ENCODE results near the gene ENOX1. TPM values are rescaled to one million over a fixed set of nuclear protein-coding genes. Genes with fewer than 3 reads are reported as not detected.
A peak's percentile ranks its signal among the peaks of the same experiment; 100 is the strongest.

The ENOX1 gene
- total and polyA plus RNA-seq, 4 donors, result 0.33 to 7.7 (median 1.1) TPM

DNA sequence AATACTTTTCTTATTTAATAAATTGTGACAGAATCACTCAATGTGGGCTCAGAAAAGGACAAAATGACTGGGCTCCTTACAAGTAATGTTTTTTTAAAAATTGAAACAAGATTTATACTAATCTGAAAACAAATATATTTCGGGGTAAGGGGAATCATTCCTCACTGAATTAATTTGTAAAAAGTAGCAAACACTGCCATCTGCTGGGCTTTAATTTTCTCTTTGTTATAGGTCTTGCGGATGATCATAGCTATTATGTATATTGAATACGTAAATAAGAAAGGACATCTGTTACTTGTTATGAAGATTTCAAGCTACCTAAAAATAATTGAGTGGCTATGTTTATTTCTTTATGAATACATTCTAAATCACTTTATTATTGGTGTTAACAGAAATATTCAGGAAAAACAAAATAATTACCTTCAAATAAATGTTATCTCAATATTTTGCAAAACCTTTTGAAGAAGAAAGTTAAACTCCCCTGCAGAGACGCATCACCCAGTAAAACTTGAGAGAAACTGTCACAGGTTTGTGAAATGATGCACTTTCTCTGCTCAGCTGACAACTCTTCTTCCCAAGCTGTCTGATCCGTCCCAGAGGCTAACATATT, 17.8 kb upstream of the ENOX1 start:
- 24 to 33% methylated on average over 5 of the region's 5 CpGs for WGBS, 2 donors
- DNase-seq, result peak in 2 of 3 donors; percentile 88 to 89

DNA sequence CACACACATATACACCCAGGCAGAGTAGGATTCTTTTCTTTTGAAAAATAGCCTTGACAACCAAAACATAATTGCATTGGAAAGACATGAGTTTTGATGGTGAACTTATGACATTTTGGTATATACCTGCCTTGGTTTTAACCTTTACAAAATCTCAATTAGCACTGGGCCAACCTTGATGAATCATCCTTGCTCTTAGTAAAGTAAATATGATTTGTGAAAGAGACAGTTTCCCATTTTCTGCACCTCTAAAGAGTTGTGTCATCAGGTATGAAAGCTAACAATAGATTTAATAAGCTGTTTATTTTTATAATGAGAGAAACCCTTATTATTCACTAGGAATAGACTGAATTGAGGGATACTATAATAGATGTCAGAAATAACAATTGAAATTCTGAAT, 15.7 kb upstream of the ENOX1 start:
- H3K9me3 ChIP-seq (ENCODE audit: control insufficient read depth in 4 of 4, insufficient read depth in 3 of 4, low read length in 3 of 4), result no peaks in the 10 kb centered on the region
- no peak overlapping the region for H3K27ac ChIP-seq (ENCODE audit: low read depth in 1 of 2, low read length in 1 of 2)
- ATAC-seq (ENCODE audit: insufficient read depth, low FRiP score), result no peak

More for the DNA sequence above, 17.8 kb upstream of the ENOX1 start:
- Histone ChIP-seq H3K9ac (ENCODE audit: insufficient read depth in 1 of 2, low read length in 2 of 2) (no peak overlapping the region), H3K36me3 (ENCODE audit: control insufficient read depth in 4 of 4, insufficient read depth in 4 of 4, low read length in 4 of 4) (no peaks in the 10 kb centered on the region), H3K4me3 (no peak overlapping the region), H3K27me3 (ENCODE audit: control insufficient read depth in 3 of 3, insufficient read depth in 3 of 3, low read length in 2 of 3) (no peaks in the 10 kb centered on the region), H3K4me1 (ENCODE audit: control insufficient read depth in 5 of 5, insufficient read depth in 5 of 5, low read length in 5 of 5) (peaks cover 0 to 2% (median 0%) of the 10 kb centered on the region in 5 donors), H3K9me3 (ENCODE audit: control insufficient read depth in 4 of 4, insufficient read depth in 3 of 4, low read length in 3 of 4) (no peaks in the 10 kb centered on the region), H3K27ac (ENCODE audit: low read depth in 1 of 2, low read length in 1 of 2) (no peak overlapping the region)
- ATAC-seq (ENCODE audit: insufficient read depth, low FRiP score), result no peak
- TF ChIP-seq, protein P1, sequence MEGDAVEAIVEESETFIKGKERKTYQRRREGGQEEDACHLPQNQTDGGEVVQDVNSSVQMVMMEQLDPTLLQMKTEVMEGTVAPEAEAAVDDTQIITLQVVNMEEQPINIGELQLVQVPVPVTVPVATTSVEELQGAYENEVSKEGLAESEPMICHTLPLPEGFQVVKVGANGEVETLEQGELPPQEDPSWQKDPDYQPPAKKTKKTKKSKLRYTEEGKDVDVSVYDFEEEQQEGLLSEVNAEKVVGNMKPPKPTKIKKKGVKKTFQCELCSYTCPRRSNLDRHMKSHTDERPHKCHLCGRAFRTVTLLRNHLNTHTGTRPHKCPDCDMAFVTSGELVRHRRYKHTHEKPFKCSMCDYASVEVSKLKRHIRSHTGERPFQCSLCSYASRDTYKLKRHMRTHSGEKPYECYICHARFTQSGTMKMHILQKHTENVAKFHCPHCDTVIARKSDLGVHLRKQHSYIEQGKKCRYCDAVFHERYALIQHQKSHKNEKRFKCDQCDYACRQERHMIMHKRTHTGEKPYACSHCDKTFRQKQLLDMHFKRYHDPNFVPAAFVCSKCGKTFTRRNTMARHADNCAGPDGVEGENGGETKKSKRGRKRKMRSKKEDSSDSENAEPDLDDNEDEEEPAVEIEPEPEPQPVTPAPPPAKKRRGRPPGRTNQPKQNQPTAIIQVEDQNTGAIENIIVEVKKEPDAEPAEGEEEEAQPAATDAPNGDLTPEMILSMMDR (IDR thresholded peaks at IDR 0.05; ENCODE audit: control extremely low read depth, extremely low read depth), result peak; percentile 44

DNA sequence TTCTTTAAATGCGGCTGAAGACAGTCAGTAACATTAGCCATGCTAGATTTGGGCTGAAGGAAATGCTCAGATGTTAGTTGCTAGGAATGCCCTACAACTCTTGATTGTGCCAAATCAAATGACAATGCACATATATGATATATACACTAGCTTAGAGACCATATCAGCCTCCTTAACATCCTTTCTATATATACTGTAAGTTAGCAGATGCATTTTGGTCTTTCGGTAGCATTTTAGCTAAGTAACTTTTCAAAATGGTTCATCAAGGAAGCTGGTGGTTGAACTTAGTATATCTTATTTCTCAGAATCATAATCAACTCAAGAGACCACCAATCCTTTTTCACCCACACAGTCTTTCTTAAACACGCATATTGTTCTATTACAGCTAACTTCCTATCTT, 14.1 kb upstream of the ENOX1 start:
- Histone ChIP-seq H3K4me1 (ENCODE audit: control insufficient read depth in 5 of 5, insufficient read depth in 5 of 5, low read length in 5 of 5) (peaks cover 0 to 2% (median 0%) of the 10 kb centered on the region in 5 donors), H3K9ac (ENCODE audit: insufficient read depth in 1 of 2, low read length in 2 of 2) (no peak overlapping the region), H3K27me3 (ENCODE audit: control insufficient read depth in 3 of 3, insufficient read depth in 3 of 3, low read length in 2 of 3) (no peaks in the 10 kb centered on the region), H3K27ac (ENCODE audit: low read depth in 1 of 2, low read length in 1 of 2) (no peak overlapping the region), H3K9me3 (ENCODE audit: control insufficient read depth in 4 of 4, insufficient read depth in 3 of 4, low read length in 3 of 4) (no peaks in the 10 kb centered on the region), H3K4me3 (no peak overlapping the region), H3K36me3 (ENCODE audit: control insufficient read depth in 4 of 4, insufficient read depth in 4 of 4, low read length in 4 of 4) (no peaks in the 10 kb centered on the region)
- DNase-seq (no peak), ATAC-seq (ENCODE audit: insufficient read depth, low FRiP score) (no peak)
- TF ChIP-seq, protein P1 (IDR thresholded peaks at IDR 0.05; ENCODE audit: control extremely low read depth, extremely low read depth), result no peak
- 75 to 93% methylated on average over 3 of the region's 3 CpGs for WGBS, 2 donors

More for the DNA sequence above, 15.7 kb upstream of the ENOX1 start:
- Histone ChIP-seq H3K4me1 (ENCODE audit: control insufficient read depth in 5 of 5, insufficient read depth in 5 of 5, low read length in 5 of 5) (peaks cover 0 to 2% (median 0%) of the 10 kb centered on the region in 5 donors), H3K9ac (ENCODE audit: insufficient read depth in 1 of 2, low read length in 2 of 2) (no peak overlapping the region), H3K36me3 (ENCODE audit: control insufficient read depth in 4 of 4, insufficient read depth in 4 of 4, low read length in 4 of 4) (no peaks in the 10 kb centered on the region), H3K4me3 (no peak overlapping the region), H3K27me3 (ENCODE audit: control insufficient read depth in 3 of 3, insufficient read depth in 3 of 3, low read length in 2 of 3) (no peaks in the 10 kb centered on the region)
- TF ChIP-seq, protein P1 (IDR thresholded peaks at IDR 0.05; ENCODE audit: control extremely low read depth, extremely low read depth), result no peak
- no peak for DNase-seq

DNA sequence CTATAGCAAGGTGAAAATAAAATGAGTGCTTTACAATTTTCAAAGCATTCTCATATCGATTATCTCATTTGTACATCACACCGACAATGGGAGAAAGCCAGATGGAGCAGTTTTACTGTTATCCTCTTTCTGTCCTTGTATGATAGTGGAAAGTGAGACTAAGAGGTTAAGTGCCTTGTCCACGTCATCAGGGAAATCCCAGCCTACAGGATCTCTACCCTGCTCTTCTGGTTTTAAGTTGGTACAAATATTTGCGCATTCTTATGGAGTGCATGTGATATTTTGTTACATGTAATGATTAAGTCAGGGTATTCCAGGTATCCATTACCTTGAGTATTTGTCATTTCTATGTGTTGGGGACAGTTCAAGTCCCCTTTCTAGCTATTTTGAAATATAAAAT, 12.4 kb upstream of the ENOX1 start:
- Histone ChIP-seq H3K4me3 (no peak overlapping the region), H3K27ac (ENCODE audit: low read depth in 1 of 2, low read length in 1 of 2) (no peak overlapping the region), H3K9ac (ENCODE audit: insufficient read depth in 1 of 2, low read length in 2 of 2) (no peak overlapping the region), H3K9me3 (ENCODE audit: control insufficient read depth in 4 of 4, insufficient read depth in 3 of 4, low read length in 3 of 4) (no peaks in the 10 kb centered on the region), H3K36me3 (ENCODE audit: control insufficient read depth in 4 of 4, insufficient read depth in 4 of 4, low read length in 4 of 4) (no peaks in the 10 kb centered on the region), H3K4me1 (ENCODE audit: control insufficient read depth in 5 of 5, insufficient read depth in 5 of 5, low read length in 5 of 5) (peaks cover 0 to 2% (median 0%) of the 10 kb centered on the region in 5 donors), H3K27me3 (ENCODE audit: control insufficient read depth in 3 of 3, insufficient read depth in 3 of 3, low read length in 2 of 3) (no peaks in the 10 kb centered on the region)
- ATAC-seq (ENCODE audit: insufficient read depth, low FRiP score) (no peak), DNase-seq (no peak)
- TF ChIP-seq, protein P1 (IDR thresholded peaks at IDR 0.05; ENCODE audit: control extremely low read depth, extremely low read depth), result no peak
- 72 to 76% methylated on average over 4 of the region's 4 CpGs for WGBS, 2 donors
